Suprapubic skin (tissue), 4 donors: Measurements from ENCODE around the gene DHX15. TPM values are rescaled to one million over a fixed set of nuclear protein-coding genes. Genes with fewer than 3 reads are reported as not detected.

Experiments
- DNase-seq, 2 donors: peaks; one replicate each; pipeline ENCODE4 v3.0.0-alpha.2; 2019; ENCODE audit warnings: low spot score in 2 of 2
- H3K27ac ChIP-seq: fragments of 200-600 bp; sonication (generic); one replicate; pipeline ENCODE4 v1.5.1; 2019
- H3K27me3 ChIP-seq: fragments of 200-600 bp; sonication (generic); one replicate; pipeline ENCODE4 v1.5.1; 2019
- H3K36me3 ChIP-seq: fragments of 200-600 bp; sonication (generic); one replicate; pipeline ENCODE4 v1.5.1; 2019
- H3K4me1 ChIP-seq: fragments of 200-600 bp; sonication (generic); one replicate; pipeline ENCODE4 v1.5.1; 2019
- H3K4me3 ChIP-seq: fragments of 200-600 bp; sonication (generic); one replicate; pipeline ENCODE4 v1.5.1; 2019; ENCODE audit warnings: mild to moderate bottlenecking
- H3K9me3 ChIP-seq: fragments of 200-600 bp; sonication (generic); one replicate; pipeline ENCODE4 v1.5.1; 2019
- CTCF ChIP-seq, 2 donors: fragments of 200-600 bp in 1 of 2; fragments of 450-650 bp in 1 of 2; sonication (generic) in 1 of 2; IDR thresholded peaks; one replicate each; pipeline ENCODE4 v1.5.1; 2016 to 2019; ENCODE audit warnings: antibody characterized with exemption in 2 of 2, mild to moderate bottlenecking in 1 of 2, moderate library complexity in 1 of 2
- EP300 ChIP-seq: sonication (generic); formaldehyde crosslinking; IDR thresholded peaks from one replicate; pipeline ENCODE4 v1.6.1; 2017; ENCODE audit warnings: antibody characterized with exemption
- POLR2A ChIP-seq, 2 donors: fragments of 450-650 bp; IDR thresholded peaks; one replicate each; pipeline ENCODE4 v1.6.1; 2017; ENCODE audit warnings: antibody characterized with exemption in 2 of 2, mild to moderate bottlenecking in 2 of 2, moderate library complexity in 2 of 2
- POLR2AphosphoS5 ChIP-seq, 3 donors: sonication (generic); formaldehyde crosslinking; IDR thresholded peaks; one replicate each; pipeline ENCODE4 v1.6.1; 2017; ENCODE audit warnings: antibody characterized with exemption in 3 of 3
- whole genome bisulfite sequencing: methylation state at CpG from one replicate; pipeline ENCODE4 v1.1.5; 2018; 5-methylcytosine and 5-hydroxymethylcytosine counted together
- total RNA-seq, 4 donors: library from RNA; depleted of rRNA; stranded (reverse); fragments of >200 nt; gene quantifications; one replicate each; pipeline ENCODE4 v1.1.0, GENCODE V29; 2016

The DHX15 gene
- total RNA-seq, 4 donors from 2014 or later, result 134 to 325 (median 137) TPM

GRCh38 chr4:24568425-24568824 is 15.9 kb downstream of the DHX15 start:
- H3K4me1 ChIP-seq, result peaks cover 46% of the 10 kb centered on the region
- peaks cover 43% of the 10 kb centered on the region for H3K36me3 ChIP-seq

GRCh38 chr4:24565054-24565453 is 19.3 kb downstream of the DHX15 start:
- H3K36me3 ChIP-seq, result peaks cover 28% of the 10 kb centered on the region
- peaks cover 37% of the 10 kb centered on the region for H3K4me1 ChIP-seq

More at GRCh38 chr4:24568425-24568824, 15.9 kb downstream of the DHX15 start:
- H3K27ac ChIP-seq, result no peak overlapping the region
- H3K27me3 ChIP-seq, result no peaks in the 10 kb centered on the region
- H3K9me3 ChIP-seq, result no peaks in the 10 kb centered on the region
- no peak overlapping the region for H3K4me3 ChIP-seq
- TF ChIP-seq CTCF (IDR thresholded peaks at IDR 0.05), result no peak
- TF ChIP-seq POLR2A (IDR thresholded peaks at IDR 0.05), result no peak
- no peak for TF ChIP-seq EP300
- TF ChIP-seq POLR2AphosphoS5 (IDR thresholded peaks at IDR 0.05), result no peak
- DNase-seq, result no peak

GRCh38 chr4:24564488-24564887 is 19.9 kb downstream of the DHX15 start:
- no peaks in the 10 kb centered on the region for H3K9me3 ChIP-seq
- DNase-seq, result no peak
- no peak overlapping the region for H3K27ac ChIP-seq
- TF ChIP-seq EP300 (no peak), POLR2AphosphoS5 (IDR thresholded peaks at IDR 0.05) (no peak), CTCF (IDR thresholded peaks at IDR 0.05) (no peak), POLR2A (IDR thresholded peaks at IDR 0.05) (no peak)
- H3K36me3 ChIP-seq, result peaks cover 24% of the 10 kb centered on the region
- WGBS, result 68% methylated on average over 2 of the region's 2 CpGs
- H3K4me3 ChIP-seq, result no peak overlapping the region
- no peaks in the 10 kb centered on the region for H3K27me3 ChIP-seq
- peaks cover 38% of the 10 kb centered on the region for H3K4me1 ChIP-seq

More at GRCh38 chr4:24565054-24565453, 19.3 kb downstream of the DHX15 start:
- H3K27me3 ChIP-seq, result no peaks in the 10 kb centered on the region
- H3K9me3 ChIP-seq, result no peaks in the 10 kb centered on the region
- DNase-seq, result no peak
- no peak overlapping the region for H3K27ac ChIP-seq
- TF ChIP-seq CTCF (IDR thresholded peaks at IDR 0.05), result no peak
- TF ChIP-seq EP300, result no peak
- TF ChIP-seq POLR2AphosphoS5 (IDR thresholded peaks at IDR 0.05), result no peak
- no peak for TF ChIP-seq POLR2A (IDR thresholded peaks at IDR 0.05)
- H3K4me3 ChIP-seq, result no peak overlapping the region

- DNase-seq, result no peak
- Histone ChIP-seq H3K27me3 (no peaks in the 10 kb centered on the region), H3K9me3 (no peaks in the 10 kb centered on the region), H3K4me1 (peaks cover 54% of the 10 kb centered on the region), H3K27ac (no peak overlapping the region), H3K4me3 (no peak overlapping the region), H3K36me3 (peaks cover 19% of the 10 kb centered on the region)
- no peak for TF ChIP-seq POLR2A (IDR thresholded peaks at IDR 0.05)
- no peak for TF ChIP-seq CTCF (IDR thresholded peaks at IDR 0.05)
- no peak for TF ChIP-seq POLR2AphosphoS5 (IDR thresholded peaks at IDR 0.05)
- no peak for TF ChIP-seq EP300
- WGBS, result 97% methylated on average over 8 of the region's 8 CpGs
These were observed 22.8 kb downstream of the DHX15 start for GRCh38 chr4:24561438-24562139.

- whole genome bisulfite sequencing, result 53% methylated on average over 3 of the region's 3 CpGs
- H3K9me3 ChIP-seq, result no peaks in the 10 kb centered on the region
- H3K27me3 ChIP-seq, result no peaks in the 10 kb centered on the region
- TF ChIP-seq CTCF (IDR thresholded peaks at IDR 0.05), result no peak
- no peak for TF ChIP-seq EP300
- TF ChIP-seq POLR2AphosphoS5 (IDR thresholded peaks at IDR 0.05), result no peak
- TF ChIP-seq POLR2A (IDR thresholded peaks at IDR 0.05), result no peak
- DNase-seq, result no peak
- H3K36me3 ChIP-seq, result peaks cover 13% of the 10 kb centered on the region
- no peak overlapping the region for H3K4me3 ChIP-seq
- peaks cover 51% of the 10 kb centered on the region for H3K4me1 ChIP-seq
- no peak overlapping the region for H3K27ac ChIP-seq
These were observed 23.4 kb downstream of the DHX15 start for GRCh38 chr4:24560868-24561368.
